G401 (cell line): ENCODE data around the gene TMEM100. TPM values are rescaled to one million over a fixed set of nuclear protein-coding genes. Genes with fewer than 3 reads are reported as not detected.
A peak's percentile ranks its signal among the peaks of the same experiment; 100 is the strongest.

Experiments used
- DNase-seq: peaks from one replicate; pipeline ENCODE4 v3.0.0-alpha.2; 2015; ENCODE audit warnings: low spot score
- in situ Hi-C: cut with HindIII; loops from 2 replicates; pipeline ENCODE4 v1.10.0; 2016; ENCODE audit warnings: low sequenced_read_pairs, mixed read lengths
- total RNA-seq: library from RNA; depleted of rRNA; stranded (reverse); fragments of >200 nt; shearing (Covaris generic); gene quantifications from 2 replicates; pipeline ENCODE4 v1.2.3, GENCODE V29; 2014

TMEM100 gene
- total RNA-seq, 1 experiment from 2014 or later = not detected

DNA sequence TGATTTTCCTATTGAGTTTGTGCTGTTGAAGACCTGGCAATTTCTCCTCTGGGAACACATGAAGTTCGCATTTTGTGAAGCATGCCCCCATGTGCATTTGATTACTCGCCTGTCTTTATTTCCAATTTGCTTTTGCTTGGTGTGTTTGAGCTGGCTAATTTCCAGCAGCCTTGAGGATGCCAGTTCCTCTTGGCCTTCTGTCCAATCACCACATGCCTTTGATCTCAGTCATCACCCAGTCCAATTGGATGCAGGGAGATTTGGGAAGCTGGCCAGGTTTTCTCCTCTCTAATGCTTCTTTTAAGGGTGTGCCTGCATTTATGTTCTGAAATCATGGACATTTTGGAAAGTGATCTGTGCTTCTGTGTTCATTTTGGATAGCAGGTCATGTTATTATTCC is 3.8 kb upstream of the TMEM100 start:
- in situ Hi-C loops = no loop called here
- no peak for DNase-seq

DNA sequence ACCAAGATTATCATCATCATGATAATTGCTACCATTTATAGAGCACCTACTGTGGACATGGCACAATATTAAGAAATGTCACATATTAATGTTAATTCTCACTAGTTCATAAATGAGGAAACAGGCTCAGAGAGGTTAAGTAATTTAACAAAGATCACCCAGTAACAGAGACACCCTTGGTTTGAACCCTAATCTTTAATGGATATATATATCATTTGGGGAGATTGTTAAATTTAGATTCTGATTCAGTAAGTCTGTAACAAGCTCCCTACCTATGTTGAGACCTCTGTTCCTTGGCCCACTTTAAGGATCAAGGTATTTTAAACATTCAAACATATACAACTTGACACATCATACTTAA is 804 bp upstream of the TMEM100 start:
- in situ Hi-C loops = no loop called here
- no peak for DNase-seq

DNA sequence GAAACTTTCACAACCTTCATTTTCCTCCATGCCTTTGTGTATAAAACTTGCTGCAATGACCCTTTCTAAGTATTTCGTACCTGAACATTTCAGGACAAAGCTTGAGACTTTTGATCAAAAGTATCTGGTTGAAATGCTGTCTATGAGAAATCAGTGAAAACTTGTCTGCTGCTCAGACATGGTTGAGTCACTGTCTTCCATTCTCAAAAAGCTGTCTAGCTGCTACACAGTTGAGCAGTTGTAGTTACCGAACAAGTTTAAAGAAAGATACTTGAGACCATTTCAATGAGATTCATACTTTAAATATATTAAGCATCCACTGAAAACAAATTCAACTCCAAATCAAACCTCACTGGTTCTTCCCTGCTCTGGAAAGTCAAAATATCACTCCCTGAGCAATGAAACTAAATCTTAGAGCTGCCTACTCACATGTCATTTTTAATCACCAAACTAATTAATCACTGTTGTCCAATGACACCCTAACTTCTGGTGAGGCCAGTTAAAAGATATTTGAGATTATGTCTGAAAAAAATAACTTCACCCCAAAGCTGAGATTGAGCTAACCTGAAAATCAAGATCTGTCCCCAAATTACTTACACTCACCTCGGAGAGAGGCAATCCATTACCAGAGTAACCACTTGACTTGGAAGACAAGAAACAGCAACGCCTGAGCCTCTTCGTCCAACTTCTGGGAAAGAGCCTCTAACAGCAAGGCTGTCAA is 488 bp downstream of the TMEM100 start:
- in situ Hi-C loops = no loop called here
- DNase-seq = no peak

DNA sequence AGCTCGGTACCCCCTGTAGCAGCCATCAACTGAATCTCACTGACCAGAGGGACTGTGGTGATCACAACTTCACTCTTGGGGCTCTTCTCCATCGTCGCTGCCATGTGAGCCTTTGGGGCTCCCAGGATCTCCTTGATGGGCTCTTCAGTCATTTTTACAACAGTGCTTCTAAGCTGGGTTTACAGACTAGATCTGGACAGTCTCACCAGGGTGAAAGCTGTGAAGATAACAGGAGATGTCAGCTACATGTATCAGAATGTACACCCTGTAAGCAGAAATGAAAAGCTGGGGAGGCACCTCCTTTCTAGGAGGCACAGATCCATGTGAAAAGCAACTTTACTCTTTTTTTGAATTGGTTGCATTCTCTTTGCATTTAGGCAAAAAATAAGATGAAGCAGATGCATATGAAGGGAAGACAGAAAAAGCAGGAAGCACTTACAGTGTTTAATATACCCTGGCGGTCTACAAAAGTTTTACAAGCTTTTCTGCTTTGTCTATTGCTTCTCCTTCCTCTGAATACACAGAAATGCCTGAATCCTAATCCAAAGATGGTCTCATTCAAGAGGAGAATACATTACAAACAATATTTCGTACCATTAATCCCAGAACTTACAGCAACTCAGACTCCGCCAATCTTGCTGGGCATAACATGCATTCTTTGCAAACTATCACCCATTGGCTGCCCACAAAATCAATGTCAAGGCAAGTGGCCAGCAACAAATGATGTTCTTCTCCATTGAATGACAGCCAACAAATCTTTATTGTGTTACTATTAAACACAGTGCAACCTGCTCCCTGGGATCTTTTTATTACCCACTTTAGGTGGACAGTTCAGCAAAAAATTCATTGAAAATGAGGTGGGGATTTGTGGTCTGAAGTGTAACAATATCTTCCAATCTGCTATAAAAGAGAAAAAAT is 1.5 kb downstream of the TMEM100 start:
- no peak for DNase-seq
- in situ Hi-C loops = no loop called here

- in situ Hi-C loops = no loop called here
- DNase-seq = peak; percentile 48
Observed at GRCh38 chr17:55717898-55718735, 4.5 kb downstream of the TMEM100 start.

GRCh38 chr17:55717432-55717831 is 5.2 kb downstream of the TMEM100 start:
- in situ Hi-C loops = no loop called here
- no peak for DNase-seq

DNA sequence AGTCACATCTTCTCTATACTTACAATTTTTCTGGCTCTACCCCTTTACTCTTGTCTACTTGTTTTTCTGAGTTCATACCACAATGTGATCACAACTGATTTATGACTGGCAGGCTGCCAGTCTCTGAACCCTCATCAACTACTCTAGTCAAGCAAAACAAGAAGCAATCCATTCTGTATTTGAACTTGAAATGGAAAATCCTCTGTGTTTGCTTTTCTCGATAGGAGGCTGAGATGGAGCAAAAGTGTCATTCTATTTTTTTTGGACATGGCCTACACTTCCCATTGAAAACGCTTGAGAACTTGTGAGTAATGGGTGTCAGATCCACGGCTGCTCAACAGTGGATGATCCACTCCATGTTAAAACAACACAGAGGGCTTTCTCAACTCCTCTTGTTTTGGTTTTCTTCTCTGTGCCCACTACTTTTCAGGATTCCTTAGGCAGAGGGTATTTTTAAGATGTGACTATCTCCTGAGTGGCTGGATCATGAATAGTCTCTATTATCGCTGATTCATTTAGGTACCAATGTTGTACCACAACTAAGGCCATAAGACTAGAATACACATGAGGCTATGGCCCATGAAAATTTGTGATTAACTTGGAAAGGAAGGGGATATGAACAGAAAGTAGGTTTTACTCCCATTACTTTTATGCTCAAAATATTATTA is 11.7 kb downstream of the TMEM100 start:
- in situ Hi-C loops = no loop called here
- no peak for DNase-seq

GRCh38 chr17:55710410-55710809 is 12.3 kb downstream of the TMEM100 start:
- no peak for DNase-seq
- in situ Hi-C loops = no loop called here

GRCh38 chr17:55709984-55710383 is 12.7 kb downstream of the TMEM100 start:
- in situ Hi-C loops = no loop called here
- DNase-seq = no peak

GRCh38 chr17:55709440-55709839 is 13.2 kb downstream of the TMEM100 start:
- no peak for DNase-seq
- in situ Hi-C loops = no loop called here

DNA sequence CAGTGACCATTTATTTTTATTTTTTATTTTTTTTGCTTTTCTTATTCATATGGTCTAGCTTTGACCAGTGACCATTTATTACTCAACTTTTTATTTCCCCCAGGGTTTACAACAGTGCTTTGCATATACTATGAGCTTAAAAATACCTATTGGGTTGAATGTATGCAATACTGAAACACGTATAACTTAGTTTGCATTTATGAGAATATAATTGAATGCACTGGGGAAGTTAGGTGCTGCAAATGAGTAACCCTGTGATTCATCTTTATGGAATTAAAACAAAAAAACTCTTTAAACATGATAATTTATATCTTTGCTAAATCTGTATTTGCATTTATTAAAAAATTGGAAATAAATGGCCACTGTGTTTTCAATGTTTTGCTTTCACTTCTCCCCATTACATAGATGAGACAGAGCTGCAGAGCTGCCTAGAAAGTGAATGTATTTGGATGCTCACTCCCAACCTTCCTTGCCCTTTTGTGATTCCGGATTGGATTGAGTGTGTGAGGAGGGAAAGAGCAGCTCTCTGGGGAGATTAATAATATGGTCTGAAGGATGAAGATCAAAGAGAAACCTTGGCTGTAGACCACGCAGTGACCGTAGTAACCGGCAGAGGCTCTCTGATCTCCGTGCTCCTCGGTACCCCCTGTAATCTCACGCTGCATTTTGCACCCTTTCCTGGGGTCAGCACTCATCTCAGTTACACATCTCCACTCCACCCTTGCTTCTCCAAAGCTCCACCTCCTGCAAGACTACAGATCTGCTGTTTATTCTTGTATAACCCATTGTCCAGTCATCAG is 14.3 kb downstream of the TMEM100 start:
- DNase-seq = no peak
- in situ Hi-C loops = no loop called here

GRCh38 chr17:55706808-55707773 is 15.6 kb downstream of the TMEM100 start:
- DNase-seq = no peak
- in situ Hi-C loops = no loop called here

- in situ Hi-C loops = no loop called here
- DNase-seq = no peak
Observed at GRCh38 chr17:55705847-55706246, 16.8 kb downstream of the TMEM100 start.

DNA sequence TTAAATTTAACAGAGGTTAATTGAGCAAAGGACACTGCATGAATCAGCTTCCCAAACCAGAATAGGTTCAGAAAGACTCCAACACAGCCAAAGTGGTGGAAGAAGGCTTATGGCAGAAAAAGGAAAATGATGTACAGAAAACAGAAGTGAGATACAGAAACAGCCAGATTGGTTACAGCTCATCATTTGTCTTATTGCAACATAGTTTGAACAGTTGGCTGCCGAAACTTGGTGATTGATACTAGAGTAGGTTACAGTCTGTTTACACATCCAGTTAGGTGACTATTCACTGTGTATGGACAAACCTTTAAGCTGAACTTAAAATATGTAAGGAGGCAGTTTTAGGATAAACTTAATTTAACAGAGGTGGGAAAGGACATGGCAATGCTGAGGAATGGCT is 18.3 kb downstream of the TMEM100 start:
- DNase-seq = no peak
- in situ Hi-C loops = no loop called here

DNA sequence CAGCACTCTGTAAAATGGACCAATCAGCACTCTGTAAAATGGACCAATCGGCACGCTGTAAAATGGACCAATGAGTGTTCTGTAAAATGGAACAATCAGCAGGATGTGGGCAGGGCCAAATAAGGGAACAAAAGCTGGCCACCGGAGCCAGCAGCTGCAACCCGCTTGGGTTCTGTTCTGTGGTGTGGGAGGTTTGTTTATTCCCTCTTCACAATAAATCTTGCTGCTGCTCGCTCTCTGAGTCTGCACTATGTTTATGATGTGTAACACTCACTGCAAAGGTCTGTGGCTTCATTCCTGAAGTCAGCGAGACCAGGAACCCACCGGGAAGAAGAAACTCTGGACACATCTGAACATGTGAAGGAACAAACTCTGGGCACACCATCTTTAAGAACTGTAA is 20.5 kb downstream of the TMEM100 start:
- in situ Hi-C loops = no loop called here
- no peak for DNase-seq

- DNase-seq = no peak
- in situ Hi-C loops = no loop called here
Observed at GRCh38 chr17:55699181-55699860, 23.3 kb downstream of the TMEM100 start.
